ENCODE results near the gene PTGES3.

Gene PTGES3

DNA sequence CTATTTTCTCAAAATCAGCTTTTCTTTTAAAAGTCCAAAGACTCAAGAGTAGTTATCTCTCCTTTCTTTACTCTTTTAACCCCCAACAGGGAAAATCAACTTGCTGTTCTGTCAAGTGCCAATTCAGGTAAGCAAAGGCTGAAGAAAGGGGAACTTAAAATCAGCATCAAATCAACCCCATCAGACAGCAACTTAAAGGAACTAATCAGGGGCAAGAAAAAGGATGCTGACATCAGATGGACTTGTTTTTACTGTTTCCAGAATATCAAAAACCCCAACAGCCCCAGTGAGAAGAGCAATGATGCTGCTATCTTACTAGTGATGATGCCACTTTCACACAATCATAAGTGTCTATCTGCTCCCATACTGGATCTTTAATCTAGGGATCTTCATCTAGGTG, 61.4 kb downstream of the PTGES3 start:
- peak overlapping the region; percentile 23 for H3K9ac ChIP-seq (ENCODE audit: low read depth, low read length, poor library complexity, severe bottlenecking)
- H3K79me2 ChIP-seq (ENCODE audit: insufficient read depth, low read length): peaks cover 94% of the 10 kb centered on the region
- H3K4me1 ChIP-seq (ENCODE audit: insufficient read depth, low read length, poor library complexity, severe bottlenecking): peaks cover 44% of the 10 kb centered on the region
- H3K9me3 ChIP-seq (ENCODE audit: insufficient read depth, low read depth, low read length): no peaks in the 10 kb centered on the region
- peak overlapping the region; percentile 12 for H3K4me3 ChIP-seq (ENCODE audit: low read length, poor library complexity, severe bottlenecking)
- H2AFZ ChIP-seq (ENCODE audit: low read length): no peak overlapping the region
- H3K36me3 ChIP-seq (ENCODE audit: insufficient read depth, low read length): no peaks in the 10 kb centered on the region
- H3K27me3 ChIP-seq (ENCODE audit: insufficient read depth, low read length, poor library complexity, severe bottlenecking): peaks cover 4% of the 10 kb centered on the region
- no peaks in the 10 kb centered on the region for H3K9me2 ChIP-seq (replicated peaks; ENCODE audit: low read depth, low read length)
- no peaks in the 10 kb centered on the region for H3F3A ChIP-seq (ENCODE audit: low read depth)
- peaks cover 70% of the 10 kb centered on the region for H4K20me1 ChIP-seq (ENCODE audit: insufficient read depth, low read length, poor library complexity, severe bottlenecking)
- H3K4me2 ChIP-seq (ENCODE audit: low read depth, low read length, poor library complexity, severe bottlenecking): peak overlapping the region; percentile 74
- TF ChIP-seq EZH2phosphoT487 (IDR thresholded peaks at IDR 0.05; ENCODE audit: borderline replicate concordance): no peak
- TF ChIP-seq CTCF (conservative IDR thresholded peaks at IDR 0.05; ENCODE audit: low read length): no peak

DNA sequence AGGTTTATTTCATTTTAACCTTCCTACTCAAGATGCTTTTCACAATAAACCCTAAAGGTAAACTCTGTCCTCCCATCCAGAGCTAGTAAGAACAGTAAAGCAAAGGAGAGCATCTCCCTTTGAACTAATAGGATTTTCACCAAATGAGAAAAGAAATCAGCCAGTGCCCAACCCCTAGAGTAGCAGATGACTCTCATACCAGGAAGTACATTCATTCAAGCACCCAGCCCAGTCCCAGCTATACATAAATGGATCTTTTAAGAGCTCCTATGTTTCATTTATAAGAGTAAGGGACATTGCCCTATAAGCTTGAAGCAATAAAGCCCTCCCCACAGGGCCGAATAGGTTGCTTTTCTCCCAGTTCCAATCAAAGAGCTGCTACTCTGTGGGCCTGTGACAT, 65.5 kb downstream of the PTGES3 start:
- H4K20me1 ChIP-seq (ENCODE audit: insufficient read depth, low read length, poor library complexity, severe bottlenecking): peaks cover 73% of the 10 kb centered on the region

GRCh38 chr12:56616925-56617324, 71.2 kb downstream of the PTGES3 start:
- H3K4me2 ChIP-seq (ENCODE audit: low read depth, low read length, poor library complexity, severe bottlenecking): no peak overlapping the region
- H3F3A ChIP-seq (ENCODE audit: low read depth): no peaks in the 10 kb centered on the region
- peaks cover 70% of the 10 kb centered on the region; the same call in 1 of the 2 replicates for H3K36me3 ChIP-seq (ENCODE audit: insufficient read depth, low read length)
- no peak overlapping the region for H3K4me3 ChIP-seq (ENCODE audit: low read length, poor library complexity, severe bottlenecking)
- TF ChIP-seq CTCF (conservative IDR thresholded peaks at IDR 0.05; ENCODE audit: low read length) (no peak), EZH2phosphoT487 (IDR thresholded peaks at IDR 0.05; ENCODE audit: borderline replicate concordance) (no peak)
- H4K20me1 ChIP-seq (ENCODE audit: insufficient read depth, low read length, poor library complexity, severe bottlenecking): peaks cover 36% of the 10 kb centered on the region
- peaks cover 48% of the 10 kb centered on the region for H3K79me2 ChIP-seq (ENCODE audit: insufficient read depth, low read length)
- H3K9me2 ChIP-seq (replicated peaks; ENCODE audit: low read depth, low read length): no peaks in the 10 kb centered on the region
- no peak overlapping the region for H3K9ac ChIP-seq (ENCODE audit: low read depth, low read length, poor library complexity, severe bottlenecking)
- peaks cover 11% of the 10 kb centered on the region for H3K4me1 ChIP-seq (ENCODE audit: insufficient read depth, low read length, poor library complexity, severe bottlenecking)
- H2AFZ ChIP-seq (ENCODE audit: low read length): no peak overlapping the region
- no peaks in the 10 kb centered on the region for H3K27me3 ChIP-seq (ENCODE audit: insufficient read depth, low read length, poor library complexity, severe bottlenecking)
- H3K9me3 ChIP-seq (ENCODE audit: insufficient read depth, low read depth, low read length): no peaks in the 10 kb centered on the region

More for the DNA sequence above, 65.5 kb downstream of the PTGES3 start:
- TF ChIP-seq CTCF (conservative IDR thresholded peaks at IDR 0.05; ENCODE audit: low read length) (no peak), EZH2phosphoT487 (IDR thresholded peaks at IDR 0.05; ENCODE audit: borderline replicate concordance) (no peak)
- H3K79me2 ChIP-seq (ENCODE audit: insufficient read depth, low read length): peaks cover 99% of the 10 kb centered on the region
- no peak overlapping the region for H3K9ac ChIP-seq (ENCODE audit: low read depth, low read length, poor library complexity, severe bottlenecking)
- no peaks in the 10 kb centered on the region for H3K9me3 ChIP-seq (ENCODE audit: insufficient read depth, low read depth, low read length)
- no peak overlapping the region for H3K4me3 ChIP-seq (ENCODE audit: low read length, poor library complexity, severe bottlenecking)
- H3F3A ChIP-seq (ENCODE audit: low read depth): no peaks in the 10 kb centered on the region
- H3K36me3 ChIP-seq (ENCODE audit: insufficient read depth, low read length): peaks cover 16% of the 10 kb centered on the region; the same call in 1 of the 2 replicates
- no peaks in the 10 kb centered on the region for H3K27me3 ChIP-seq (ENCODE audit: insufficient read depth, low read length, poor library complexity, severe bottlenecking)
- H3K4me1 ChIP-seq (ENCODE audit: insufficient read depth, low read length, poor library complexity, severe bottlenecking): peaks cover 36% of the 10 kb centered on the region
- no peak overlapping the region for H3K4me2 ChIP-seq (ENCODE audit: low read depth, low read length, poor library complexity, severe bottlenecking)
- no peak overlapping the region for H2AFZ ChIP-seq (ENCODE audit: low read length)
- H3K9me2 ChIP-seq (replicated peaks; ENCODE audit: low read depth, low read length): no peaks in the 10 kb centered on the region
